Measurements from ENCODE around the gene DDX39B. TPM values are rescaled to one million over a fixed set of nuclear protein-coding genes. Genes with fewer than 3 reads are reported as not detected.
A peak's percentile ranks its signal among the peaks of the same experiment; 100 is the strongest.
"Not testable (repeated sequence)": the region's sequence is repeated elsewhere in the genome, so short reads cannot be mapped to it uniquely, and the experiment has no call there.

The DDX39B gene
- 222 to 230 TPM (median 227 TPM) in 3 replicates for total RNA-seq
- long read RNA-seq, full-length matches to known transcripts = 79 of 115 reads
- long read RNA-seq, partial matches to known transcripts = 13 of 115 reads
- long read RNA-seq, other reads (novel, unspliced or antisense) = 23 of 115 reads

DNA sequence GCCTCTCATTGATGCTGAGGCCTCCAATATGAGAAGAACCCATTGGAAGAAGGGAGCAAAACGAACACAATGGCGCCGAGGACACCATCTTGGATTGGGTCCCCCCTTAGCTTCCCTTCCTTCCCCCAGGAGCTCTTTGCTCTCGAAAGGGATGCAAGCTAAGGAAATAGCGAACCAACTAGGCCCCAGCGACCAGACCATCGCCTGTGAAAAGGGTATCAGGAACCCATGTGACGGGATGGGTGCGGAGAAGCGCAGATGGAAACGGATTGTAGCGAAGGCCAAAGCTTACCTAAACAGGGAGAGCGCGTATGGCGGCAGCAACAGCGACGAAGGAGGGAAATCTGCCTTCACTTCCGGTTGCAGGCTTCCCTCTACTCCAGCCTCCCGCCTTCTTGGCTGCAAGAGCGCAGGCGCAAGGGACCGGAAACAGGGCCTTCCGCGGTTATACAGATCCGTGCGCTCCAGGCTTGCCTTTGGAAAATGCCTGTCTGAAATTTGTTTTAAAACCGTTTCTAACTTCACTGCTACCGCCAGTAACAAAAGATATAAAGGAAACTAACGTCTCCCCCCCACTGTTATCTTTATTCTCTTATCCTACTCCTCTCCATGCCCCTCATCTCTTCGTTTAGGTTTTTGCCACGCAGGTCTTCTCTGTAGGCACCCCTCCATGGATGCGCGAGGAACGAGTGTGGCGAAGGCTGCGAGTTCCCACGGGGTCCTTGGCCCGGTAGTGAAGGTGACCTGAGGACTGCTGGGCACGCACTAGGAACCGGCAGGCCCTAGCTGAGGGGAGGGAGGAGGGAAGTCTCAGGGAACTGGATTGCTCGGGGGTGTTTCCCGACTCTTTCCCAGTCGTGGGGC is at the start of gene DDX39B:
Gene DDX39B, minus strand, starts transcription at position 346 of the 864 bp plus-strand sequence. CDS start 1,471 bp downstream, outside the sequence.
- H3K27me3 Mint-ChIP-seq (ENCODE audit: low read depth) = no peaks in the 10 kb centered on the region
- H3K27ac Mint-ChIP-seq (ENCODE audit: unreplicated experiment) = peak within 1 kb of the TSS; percentile 99
- H3K4me1 Mint-ChIP-seq (ENCODE audit: low read depth) = peaks cover 54% of the 10 kb centered on the region
- DNase-seq (ENCODE audit: low spot score) = peak; percentile 98
- TF ChIP-seq, protein P1, sequence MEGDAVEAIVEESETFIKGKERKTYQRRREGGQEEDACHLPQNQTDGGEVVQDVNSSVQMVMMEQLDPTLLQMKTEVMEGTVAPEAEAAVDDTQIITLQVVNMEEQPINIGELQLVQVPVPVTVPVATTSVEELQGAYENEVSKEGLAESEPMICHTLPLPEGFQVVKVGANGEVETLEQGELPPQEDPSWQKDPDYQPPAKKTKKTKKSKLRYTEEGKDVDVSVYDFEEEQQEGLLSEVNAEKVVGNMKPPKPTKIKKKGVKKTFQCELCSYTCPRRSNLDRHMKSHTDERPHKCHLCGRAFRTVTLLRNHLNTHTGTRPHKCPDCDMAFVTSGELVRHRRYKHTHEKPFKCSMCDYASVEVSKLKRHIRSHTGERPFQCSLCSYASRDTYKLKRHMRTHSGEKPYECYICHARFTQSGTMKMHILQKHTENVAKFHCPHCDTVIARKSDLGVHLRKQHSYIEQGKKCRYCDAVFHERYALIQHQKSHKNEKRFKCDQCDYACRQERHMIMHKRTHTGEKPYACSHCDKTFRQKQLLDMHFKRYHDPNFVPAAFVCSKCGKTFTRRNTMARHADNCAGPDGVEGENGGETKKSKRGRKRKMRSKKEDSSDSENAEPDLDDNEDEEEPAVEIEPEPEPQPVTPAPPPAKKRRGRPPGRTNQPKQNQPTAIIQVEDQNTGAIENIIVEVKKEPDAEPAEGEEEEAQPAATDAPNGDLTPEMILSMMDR (IDR thresholded peaks at IDR 0.05) = no peak
- peaks cover 27% of the 10 kb centered on the region for H3K36me3 Mint-ChIP-seq (ENCODE audit: low read depth)
- peak within 1 kb of the TSS; percentile 96 for H3K4me3 Mint-ChIP-seq (ENCODE audit: unreplicated experiment)
- no peaks in the 10 kb centered on the region for H3K9me3 Mint-ChIP-seq (ENCODE audit: low read depth)

DNA sequence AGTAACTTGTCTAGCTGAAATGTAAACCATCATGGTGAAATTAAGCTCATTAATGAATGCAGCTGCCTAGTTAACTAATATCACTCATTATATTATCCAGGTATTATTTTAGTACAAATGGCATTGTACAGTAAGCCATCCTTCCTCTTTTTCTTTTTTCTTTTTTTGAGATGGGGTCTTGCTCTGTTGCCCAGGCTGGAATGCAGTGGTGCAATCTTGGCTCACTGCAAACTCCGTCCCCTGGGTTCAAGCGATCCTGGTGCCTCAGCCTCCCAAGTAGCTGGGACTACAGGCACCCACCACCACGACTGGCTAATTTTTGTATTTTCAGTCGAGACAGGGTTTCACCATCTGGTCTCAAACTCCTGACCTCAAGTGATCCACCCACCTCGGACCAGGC is 48.9 kb upstream of the DDX39B start:
- not testable (repeated sequence) for H3K36me3 Mint-ChIP-seq (ENCODE audit: low read depth); H3K4me1 Mint-ChIP-seq (ENCODE audit: low read depth); DNase-seq (ENCODE audit: low spot score); H3K27ac Mint-ChIP-seq (ENCODE audit: unreplicated experiment); H3K4me3 Mint-ChIP-seq (ENCODE audit: unreplicated experiment); H3K9me3 Mint-ChIP-seq (ENCODE audit: low read depth); H3K27me3 Mint-ChIP-seq (ENCODE audit: low read depth)

DNA sequence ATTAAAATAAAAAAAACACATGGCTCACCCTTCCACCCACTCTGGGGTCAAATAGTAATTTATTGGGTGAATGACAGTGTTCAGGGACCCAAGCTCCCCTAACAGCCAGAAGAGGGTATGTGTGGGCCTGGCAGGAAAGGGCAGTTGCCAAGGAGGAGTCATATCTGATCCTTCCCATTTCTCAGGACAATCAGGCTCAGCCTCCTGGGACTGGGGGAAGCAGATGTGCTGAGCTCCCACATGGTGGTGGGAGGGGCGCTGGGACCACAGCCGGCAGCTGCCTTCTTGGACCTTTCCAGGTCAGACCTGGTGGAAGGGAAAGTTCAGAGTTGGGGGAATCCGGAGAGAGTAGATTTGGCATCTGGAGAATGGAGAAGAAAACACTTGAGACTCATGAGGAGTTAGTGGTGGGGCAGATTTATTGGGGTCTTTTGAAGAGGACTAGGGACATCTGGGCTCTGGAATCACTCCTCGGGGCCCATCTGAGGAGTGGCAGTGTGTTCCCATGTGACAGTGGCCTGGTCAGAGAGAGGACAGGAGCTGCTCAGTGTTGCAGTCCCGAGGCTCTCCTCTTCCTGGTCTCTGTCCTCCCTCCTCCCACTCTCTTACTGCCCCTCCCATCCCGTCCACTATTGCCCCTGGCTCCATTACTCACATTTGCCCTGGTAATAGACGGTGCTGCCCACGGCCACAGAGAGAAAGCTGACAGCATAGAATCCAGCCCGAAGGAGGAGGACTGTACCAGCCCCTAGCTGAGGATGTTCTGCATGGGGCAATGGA is 47.3 kb upstream of the DDX39B start:
- Mint-ChIP-seq H3K4me3 (ENCODE audit: unreplicated experiment) (no peak overlapping the region), H3K27ac (ENCODE audit: unreplicated experiment) (no peak overlapping the region), H3K4me1 (ENCODE audit: low read depth) (no peaks in the 10 kb centered on the region), H3K36me3 (ENCODE audit: low read depth) (no peaks in the 10 kb centered on the region), H3K9me3 (ENCODE audit: low read depth) (no peaks in the 10 kb centered on the region), H3K27me3 (ENCODE audit: low read depth) (no peaks in the 10 kb centered on the region)
- DNase-seq (ENCODE audit: low spot score) = no peak
- TF ChIP-seq, protein P1 (IDR thresholded peaks at IDR 0.05) = no peak

DNA sequence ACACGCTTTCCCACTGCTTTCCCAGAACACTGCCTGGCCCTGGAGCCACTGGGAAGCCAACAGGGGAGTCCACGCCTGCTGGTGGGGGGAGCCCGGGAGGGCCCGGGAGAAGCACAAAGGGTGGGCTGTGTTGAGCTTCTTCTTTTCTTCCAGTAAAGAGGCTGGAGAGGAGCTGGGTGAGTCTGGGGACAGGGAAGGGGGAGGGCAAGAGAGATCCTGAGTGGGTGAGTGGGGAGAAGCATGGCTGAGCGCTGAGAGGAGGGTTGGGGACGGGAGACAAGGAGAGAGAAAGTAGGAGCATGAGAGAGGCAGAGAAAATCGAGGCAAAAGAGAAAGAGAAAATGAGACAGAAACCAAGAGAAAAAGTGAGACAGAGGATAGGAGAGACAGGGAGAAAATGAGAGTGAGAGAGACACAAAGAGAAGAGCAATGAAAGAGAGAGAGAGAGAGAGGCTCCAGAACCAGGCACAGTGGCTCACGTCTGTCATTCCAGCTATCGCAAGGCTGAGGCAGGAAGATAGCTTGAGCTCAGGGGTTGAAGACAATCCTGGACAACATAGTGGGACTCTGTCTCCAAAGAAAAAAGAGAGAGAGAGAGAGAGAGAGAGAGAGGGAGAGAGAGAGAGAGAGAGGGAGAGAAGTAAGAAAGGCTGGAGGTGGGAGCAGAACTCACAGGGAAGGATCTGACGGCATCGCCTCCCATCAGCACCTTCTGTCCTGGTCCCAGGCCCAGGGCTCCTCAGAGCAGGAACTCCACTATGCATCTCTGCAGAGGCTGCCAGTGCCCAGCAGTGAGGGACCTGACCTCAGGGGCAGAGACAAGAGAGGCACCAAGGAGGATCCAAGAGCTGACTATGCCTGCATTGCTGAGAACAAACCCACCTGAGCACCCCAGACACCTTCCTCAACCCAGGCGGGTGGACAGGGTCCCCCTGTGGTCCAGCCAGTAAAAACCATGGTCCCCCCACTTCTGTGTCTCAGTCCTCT is 46.3 kb upstream of the DDX39B start:
- H3K4me1 Mint-ChIP-seq (ENCODE audit: low read depth) = no peaks in the 10 kb centered on the region

More for the DNA sequence above, 46.3 kb upstream of the DDX39B start:
- DNase-seq (ENCODE audit: low spot score) = no peak
- Mint-ChIP-seq H3K36me3 (ENCODE audit: low read depth) (no peaks in the 10 kb centered on the region), H3K9me3 (ENCODE audit: low read depth) (no peaks in the 10 kb centered on the region), H3K27me3 (ENCODE audit: low read depth) (no peaks in the 10 kb centered on the region), H3K27ac (ENCODE audit: unreplicated experiment) (no peak overlapping the region), H3K4me3 (ENCODE audit: unreplicated experiment) (no peak overlapping the region)
- TF ChIP-seq, protein P1 (IDR thresholded peaks at IDR 0.05) = no peak

Data from chondrocyte (in vitro differentiated cells).